GM23248 (cell line): ENCODE results near the gene ZCCHC8. TPM values are rescaled to one million over a fixed set of nuclear protein-coding genes. Genes with fewer than 3 reads are reported as not detected.
A peak's percentile ranks its signal among the peaks of the same experiment; 100 is the strongest.
"Not testable (repeated sequence)": the region's sequence is repeated elsewhere in the genome, so short reads cannot be mapped to it uniquely, and the experiment has no call there.

ENCODE experiments used
- DNase-seq: peaks from one replicate; pipeline ENCODE4 v3.0.0-alpha.2; 2015
- H2AFZ ChIP-seq: fragments of 200-600 bp; sonication (generic); 2 replicates; pipeline ENCODE4 v1.6.1; 2016; ENCODE audit warnings: antibody characterized with exemption
- H3F3A ChIP-seq: fragments of 200-600 bp; sonication (generic); 2 replicates; pipeline ENCODE4 v1.6.1; 2016; ENCODE audit warnings: mild to moderate bottlenecking, antibody characterized with exemption, mixed run types; ENCODE audit not compliant: insufficient read depth
- H3K27ac ChIP-seq: fragments of 200-600 bp; sonication (generic); 2 replicates; pipeline ENCODE4 v1.5.1; 2016; ENCODE audit warnings: mild to moderate bottlenecking
- H3K27me3 ChIP-seq: fragments of 200-600 bp; sonication (generic); replicated peaks from 2 replicates; pipeline ENCODE4 v1.6.1; 2016; ENCODE audit warnings: mild to moderate bottlenecking; ENCODE audit not compliant: insufficient read depth
- H3K36me3 ChIP-seq: fragments of 200-600 bp; sonication (generic); 2 replicates; pipeline ENCODE4 v1.6.1; 2016; ENCODE audit warnings: low read depth, mild to moderate bottlenecking
- H3K4me1 ChIP-seq: fragments of 200-600 bp; sonication (generic); 2 replicates; pipeline ENCODE4 v1.6.1; 2016; ENCODE audit warnings: mild to moderate bottlenecking; ENCODE audit not compliant: insufficient read depth
- H3K4me2 ChIP-seq: fragments of 200-600 bp; sonication (generic); one replicate; pipeline ENCODE4 v1.6.1; 2016; ENCODE audit warnings: mild to moderate bottlenecking; ENCODE audit not compliant: unreplicated experiment
- H3K4me3 ChIP-seq: fragments of 200-600 bp; sonication (generic); 2 replicates; pipeline ENCODE4 v1.5.1; 2016; ENCODE audit warnings: mild to moderate bottlenecking
- H3K79me2 ChIP-seq: fragments of 200-600 bp; sonication (generic); 2 replicates; pipeline ENCODE4 v1.6.1; 2016; ENCODE audit warnings: mild to moderate bottlenecking; ENCODE audit not compliant: insufficient read depth
- H3K9ac ChIP-seq: fragments of 200-600 bp; sonication (generic); 2 replicates; pipeline ENCODE4 v1.6.1; 2016; ENCODE audit warnings: mild to moderate bottlenecking
- H3K9me2 ChIP-seq: fragments of 200-600 bp; sonication (generic); 2 replicates; pipeline ENCODE4 v1.6.1; 2016; ENCODE audit warnings: mixed run types, mild to moderate bottlenecking, moderate library complexity; ENCODE audit not compliant: insufficient read depth
- H3K9me3 ChIP-seq: fragments of 200-600 bp; sonication (generic); one replicate; pipeline ENCODE4 v1.6.1; 2017; ENCODE audit warnings: low read depth
- H4K20me1 ChIP-seq: fragments of 200-600 bp; sonication (generic); 2 replicates; pipeline ENCODE4 v1.6.0; 2016; ENCODE audit not compliant: insufficient read depth
- EZH2 ChIP-seq: fragments of 200-600 bp; sonication (generic); IDR thresholded peaks from 2 replicates; pipeline ENCODE4 v1.6.1; 2018; ENCODE audit warnings: antibody characterized with exemption, mild to moderate bottlenecking; ENCODE audit not compliant: insufficient read depth, poor library complexity, severe bottlenecking
- EZH2phosphoT487 ChIP-seq: fragments of 200-600 bp; sonication (generic); IDR thresholded peaks from 2 replicates; pipeline ENCODE4 v1.6.1; 2018; ENCODE audit warnings: antibody characterized with exemption, moderate library complexity, mild to moderate bottlenecking, low read depth; ENCODE audit not compliant: insufficient read depth
- WGBS, 2 experiments: methylation state at CpG; one replicate each; pipeline ENCODE4 v1.1.6; 2015 to 2017; ENCODE audit warnings: low lambda C conversion rate in 2 of 2, low coverage in 1 of 2; ENCODE audit errors: missing lambda C conversion rate in 2 of 2; 5-methylcytosine and 5-hydroxymethylcytosine counted together
- in situ Hi-C: fragments of 300-500 bp; cut with MboI; formaldehyde crosslinking; loops from 2 replicates; pipeline ENCODE4 v1.15.0; 2020
- polyA plus RNA-seq: library from polyadenylated mRNA; unstranded; fragments of >200 nt; fragmentation: Nextera tagmentation; extraction: Ambion mirVana; gene quantifications from 2 replicates; pipeline ENCODE4 v1.2.1, GENCODE V29; 2016
- total RNA-seq: library from RNA; depleted of rRNA; stranded (reverse); fragments of >200 nt; shearing (Covaris generic); gene quantifications from 2 replicates; pipeline ENCODE4 v1.2.3, GENCODE V29; 2014

ZCCHC8 gene
- total and polyA plus RNA-seq, 2 experiments from 2014 or later: 13.2 to 13.6 TPM

GRCh38 chr12:122467983-122468382 lies 32.7 kb downstream of the ZCCHC8 start:
- Histone ChIP-seq H3F3A (peaks cover 22% of the 10 kb centered on the region), H3K27me3 (no peaks in the 10 kb centered on the region), H3K27ac (no peak overlapping the region), H3K4me2 (no peak overlapping the region), H3K9me2 (no peaks in the 10 kb centered on the region), H2AFZ (no peak overlapping the region), H3K4me3 (no peak overlapping the region), H3K79me2 (peaks cover 4% of the 10 kb centered on the region; the same call in 1 of the 2 replicates), H3K36me3 (peaks cover 5% of the 10 kb centered on the region; the same call in 1 of the 2 replicates), H3K9me3 (no peaks in the 10 kb centered on the region), H4K20me1 (no peaks in the 10 kb centered on the region), H3K4me1 (peaks cover 20% of the 10 kb centered on the region), H3K9ac (no peak overlapping the region)
- no peak for DNase-seq
- TF ChIP-seq EZH2 (no peak), EZH2phosphoT487 (no peak)
- 83 to 84% methylated on average over 4 of the region's 4 CpGs for WGBS, 2 experiments
- in situ Hi-C loops: no loop called here

GRCh38 chr12:122464317-122465042 lies 36.3 kb downstream of the ZCCHC8 start:
- H3K9ac ChIP-seq: peak overlapping the region; percentile 48
- H4K20me1 ChIP-seq, H3K4me3 ChIP-seq, in situ Hi-C loops, H3K36me3 ChIP-seq, H3K9me2 ChIP-seq, H3K9me3 ChIP-seq, H3K27me3 ChIP-seq, H3K79me2 ChIP-seq: not testable (repeated sequence)
- peaks cover 10% of the 10 kb centered on the region for H3K4me1 ChIP-seq
- 65% methylated on average over 17 of the region's 17 CpGs for WGBS, 2 experiments
- peak overlapping the region; percentile 43 for H3K4me2 ChIP-seq
- peak overlapping the region; percentile 86 for H3K27ac ChIP-seq
- peak; percentile 99 for DNase-seq
- H2AFZ ChIP-seq: peak overlapping the region; percentile 83
- H3F3A ChIP-seq: peaks cover 13% of the 10 kb centered on the region; the same call in 1 of the 2 replicates

- no peak overlapping the region for H2AFZ ChIP-seq
Observed at GRCh38 chr12:122460641-122461040, 40.1 kb downstream of the ZCCHC8 start.

GRCh38 chr12:122460061-122460460 lies 40.7 kb downstream of the ZCCHC8 start:
- Histone ChIP-seq H3K27me3 (no peaks in the 10 kb centered on the region), H2AFZ (no peak overlapping the region), H3K9ac (no peak overlapping the region), H3K79me2 (no peaks in the 10 kb centered on the region), H3F3A (peaks cover 11% of the 10 kb centered on the region; the same call in 1 of the 2 replicates), H3K4me1 (peaks cover 10% of the 10 kb centered on the region), H3K4me3 (no peak overlapping the region), H3K27ac (no peak overlapping the region), H3K9me2 (no peaks in the 10 kb centered on the region), H3K9me3 (no peaks in the 10 kb centered on the region), H3K36me3 (no peaks in the 10 kb centered on the region), H4K20me1 (no peaks in the 10 kb centered on the region), H3K4me2 (no peak overlapping the region)
- no peak for TF ChIP-seq EZH2
- WGBS, 2 experiments: 86 to 90% methylated on average over 7 of the region's 7 CpGs
- in situ Hi-C loops: no loop called here
- DNase-seq: no peak

More at GRCh38 chr12:122460641-122461040, 40.1 kb downstream of the ZCCHC8 start:
- Histone ChIP-seq H3K9me3 (no peaks in the 10 kb centered on the region), H4K20me1 (no peaks in the 10 kb centered on the region), H3K79me2 (no peaks in the 10 kb centered on the region), H3K27ac (no peak overlapping the region), H3K36me3 (no peaks in the 10 kb centered on the region), H3K9me2 (no peaks in the 10 kb centered on the region), H3K4me2 (no peak overlapping the region), H3K4me1 (peaks cover 10% of the 10 kb centered on the region), H3K4me3 (no peak overlapping the region), H3K27me3 (no peaks in the 10 kb centered on the region), H3F3A (peaks cover 13% of the 10 kb centered on the region; the same call in 1 of the 2 replicates), H3K9ac (no peak overlapping the region)
- DNase-seq: no peak
- WGBS, 2 experiments: 54 to 59% methylated on average over 2 of the region's 2 CpGs
- TF ChIP-seq EZH2phosphoT487: no peak
- no peak for TF ChIP-seq EZH2
- in situ Hi-C loops: no loop called here
